LHCN-M2 (cell line): ENCODE results near the gene STRN. TPM values are rescaled to one million over a fixed set of nuclear protein-coding genes. Genes with fewer than 3 reads are reported as not detected.
A peak's percentile ranks its signal among the peaks of the same experiment; 100 is the strongest.
"Not testable (repeated sequence)": the region's sequence is repeated elsewhere in the genome, so short reads cannot be mapped to it uniquely, and the experiment has no call there.

Experiments
- DNase-seq: peaks from one replicate; pipeline ENCODE4 v3.0.0-alpha.2; 2012; ENCODE audit warnings: low read depth
- polyA plus RNA-seq: library from polyadenylated mRNA; unstranded; fragments of >200 nt; gene quantifications from one replicate; pipeline ENCODE4 v1.2.1, GENCODE V29; 2012; ENCODE audit warnings: missing spikeins
- total RNA-seq: library from RNA; depleted of rRNA; stranded (reverse); fragments of >200 nt; gene quantifications from 2 replicates; pipeline ENCODE4 v1.2.3, GENCODE V29; 2014; rRNA removed

The STRN gene
- total RNA-seq = 14.3 and 16.9 TPM in 2 replicates
- 5.8 TPM for polyA plus RNA-seq

- DNase-seq = peak; percentile 94
Observed at GRCh38 chr2:36966370-36967235, at the start of gene STRN. TSS of gene STRN (minus strand) at chr2:36966536. CDS start at chr2:36966463, 73 bp downstream.

- no peak for DNase-seq
Observed at GRCh38 chr2:37013315-37013641, 46.9 kb upstream of the STRN start.

GRCh38 chr2:37011130-37011529, 44.8 kb upstream of the STRN start:
- no peak for DNase-seq

GRCh38 chr2:37005118-37005868, 39.0 kb upstream of the STRN start:
- DNase-seq = no peak

- DNase-seq = no peak
Observed at GRCh38 chr2:37000988-37001556, 34.7 kb upstream of the STRN start.

GRCh38 chr2:37000318-37000717, 34.0 kb upstream of the STRN start:
- DNase-seq = peak; percentile 5

GRCh38 chr2:36999416-36999815, 33.1 kb upstream of the STRN start:
- not testable (repeated sequence) for DNase-seq

- no peak for DNase-seq
Observed at GRCh38 chr2:36993841-36994620, 27.7 kb upstream of the STRN start.

GRCh38 chr2:36988008-36988407, 21.7 kb upstream of the STRN start:
- no peak for DNase-seq

- DNase-seq = no peak
Observed at GRCh38 chr2:36982467-36982866, 16.1 kb upstream of the STRN start.

GRCh38 chr2:36981911-36982310, 15.6 kb upstream of the STRN start:
- no peak for DNase-seq

- not testable (repeated sequence) for DNase-seq
Observed at GRCh38 chr2:36979007-36979406, 12.7 kb upstream of the STRN start.

- no peak for DNase-seq
Observed at GRCh38 chr2:36976065-36976464, 9.7 kb upstream of the STRN start.

- no peak for DNase-seq
Observed at GRCh38 chr2:36975306-36975705, 9.0 kb upstream of the STRN start.

GRCh38 chr2:36973320-36973719, 7.0 kb upstream of the STRN start:
- no peak for DNase-seq

- no peak for DNase-seq
Observed at GRCh38 chr2:36971990-36972389, 5.7 kb upstream of the STRN start.

- DNase-seq = no peak
Observed at GRCh38 chr2:36967236-36967876, 1.0 kb upstream of the STRN start.

- DNase-seq = no peak
Observed at GRCh38 chr2:36965751-36966369, 476 bp downstream of the STRN start.

GRCh38 chr2:36965206-36965605, 1.1 kb downstream of the STRN start:
- no peak for DNase-seq

- DNase-seq = no peak
Observed at GRCh38 chr2:36964496-36965058, 1.8 kb downstream of the STRN start.
